HepG2 (cell line): ENCODE measurements around the gene CPHXL. TPM values are rescaled to one million over a fixed set of nuclear protein-coding genes. Genes with fewer than 3 reads are reported as not detected.
A peak's percentile ranks its signal among the peaks of the same experiment; 100 is the strongest.

Experiments used
- ATM ChIP-seq: fragments of 450-650 bp; IDR thresholded peaks from 2 replicates; pipeline ENCODE4 v1.7.1; 2017; ENCODE audit warnings: mild to moderate bottlenecking, borderline replicate concordance
- BHLHE40 ChIP-seq: IDR thresholded peaks from 2 replicates; pipeline ENCODE4 v1.6.1; 2011; ENCODE audit warnings: low read length, improper control_type of control experiment
- ELF1 ChIP-seq: sonication (generic); formaldehyde crosslinking; IDR thresholded peaks from 2 replicates; pipeline ENCODE4 v1.4.0; 2020; ENCODE audit warnings: missing genetic modification reagents
- FOSL2 ChIP-seq: sonication (generic); formaldehyde crosslinking; IDR thresholded peaks from 2 replicates; pipeline ENCODE4 v1.4.0; 2020; ENCODE audit warnings: missing genetic modification reagents
- FOXA3 ChIP-seq: IDR thresholded peaks from 2 replicates; pipeline ENCODE4 v1.6.1; 2016; ENCODE audit warnings: missing genetic modification reagents, missing compliant biosample characterization
- FOXJ3 ChIP-seq: sonication (generic); formaldehyde crosslinking; IDR thresholded peaks from 2 replicates; pipeline ENCODE4 v1.4.0; 2020; ENCODE audit warnings: missing genetic modification reagents, mild to moderate bottlenecking, borderline replicate concordance
- HNF1B ChIP-seq: sonication (generic); formaldehyde crosslinking; IDR thresholded peaks from 2 replicates; pipeline ENCODE4 v1.5.1; 2020; ENCODE audit warnings: mild to moderate bottlenecking, moderate library complexity, missing genetic modification reagents
- MYPOP ChIP-seq: sonication (generic); formaldehyde crosslinking; IDR thresholded peaks from 2 replicates; pipeline ENCODE4 v1.8.1; 2023; ENCODE audit warnings: mild to moderate bottlenecking, moderate library complexity, missing genetic modification reagents
- NFATC3 ChIP-seq: sonication (generic); formaldehyde crosslinking; IDR thresholded peaks from 2 replicates; pipeline ENCODE4 v1.5.1; 2020; ENCODE audit warnings: mild to moderate bottlenecking, missing genetic modification reagents
- NFE2L1 ChIP-seq: sonication (generic); formaldehyde crosslinking; IDR thresholded peaks from 2 replicates; pipeline ENCODE4 v1.4.0; 2020; ENCODE audit warnings: missing genetic modification reagents, mild to moderate bottlenecking, borderline replicate concordance
- NFYC ChIP-seq: IDR thresholded peaks from 2 replicates; pipeline ENCODE4 v1.6.1; 2016; ENCODE audit warnings: missing genetic modification reagents, missing compliant biosample characterization
- RFX5 ChIP-seq: IDR thresholded peaks from 2 replicates; pipeline ENCODE4 v1.6.1; 2011; ENCODE audit warnings: low read depth, low read length, improper control_type of control experiment
- SIX1 ChIP-seq: sonication (generic); formaldehyde crosslinking; IDR thresholded peaks from 2 replicates; pipeline ENCODE4 v1.4.0; 2020; ENCODE audit warnings: missing genetic modification reagents, borderline replicate concordance
- THAP11 ChIP-seq: IDR thresholded peaks from 2 replicates; pipeline ENCODE4 v1.6.1; 2016; ENCODE audit warnings: missing biosample characterization, missing genetic modification reagents
- ZKSCAN1 ChIP-seq: fragments of 150-350 bp; IDR thresholded peaks from 2 replicates; pipeline ENCODE4 v1.6.1; 2014; ENCODE audit warnings: low read length
- ZNF275 ChIP-seq: sonication (generic); formaldehyde crosslinking; IDR thresholded peaks from 2 replicates; pipeline ENCODE4 v1.8.0; 2022; ENCODE audit warnings: missing genetic modification reagents, mild to moderate bottlenecking, inconsistent platforms, borderline replicate concordance
- polyA plus RNA-seq, 8 experiments: library from polyadenylated mRNA; depleted of rRNA in 3 of 8; stranded (reverse) in 7 of 8; unstranded in 1 of 8; fragments of >200 nt; fragmentation: Illumina TruSeq in 4 of 8; extraction: Trizol in 4 of 8; gene quantifications; 2 replicates each; pipeline versions ENCODE4 v1.2.1 to v1.2.3, GENCODE V29; 2011 to 2016; ENCODE audit warnings: low read depth in 4 of 8, missing spikeins in 1 of 8, mixed read lengths in 1 of 8; ENCODE audit not compliant: insufficient read depth in 1 of 8
- total RNA-seq, 5 experiments: library from RNA; depleted of rRNA; stranded (reverse); fragments of >200 nt; fragmentation: Illumina TruSeq; extraction: Trizol; gene quantifications; 2 replicates each; pipeline ENCODE4 v1.2.3, GENCODE V29; 2016; ENCODE audit warnings: low read depth in 1 of 5
- TF ChIP-seq, protein P1 (sequence below): IDR thresholded peaks from 2 replicates; pipeline ENCODE4 v1.6.1; 2012; ENCODE audit warnings: low read depth, low read length, improper control_type of control experiment
- TF ChIP-seq, protein P2 (sequence below): sonication (generic); formaldehyde crosslinking; IDR thresholded peaks from 2 replicates; pipeline ENCODE4 v1.5.1; 2020; ENCODE audit warnings: mild to moderate bottlenecking, missing genetic modification reagents, moderate library complexity
- TF ChIP-seq, protein P3 (sequence below), 2 experiments: fragments of 450-650 bp in 1 of 2; sonication (generic) in 1 of 2; formaldehyde crosslinking; IDR thresholded peaks; 2 replicates each; pipeline versions ENCODE4 v1.5.0 to v1.8.0; 2020 to 2022; ENCODE audit warnings: mild to moderate bottlenecking in 1 of 2, missing genetic modification reagents in 1 of 2

CPHXL gene
- total and polyA plus RNA-seq, 2 of the 13 experiments (the other 11 are each of a cell fraction or from before 2014, with no cell fraction given): not detected

DNA sequence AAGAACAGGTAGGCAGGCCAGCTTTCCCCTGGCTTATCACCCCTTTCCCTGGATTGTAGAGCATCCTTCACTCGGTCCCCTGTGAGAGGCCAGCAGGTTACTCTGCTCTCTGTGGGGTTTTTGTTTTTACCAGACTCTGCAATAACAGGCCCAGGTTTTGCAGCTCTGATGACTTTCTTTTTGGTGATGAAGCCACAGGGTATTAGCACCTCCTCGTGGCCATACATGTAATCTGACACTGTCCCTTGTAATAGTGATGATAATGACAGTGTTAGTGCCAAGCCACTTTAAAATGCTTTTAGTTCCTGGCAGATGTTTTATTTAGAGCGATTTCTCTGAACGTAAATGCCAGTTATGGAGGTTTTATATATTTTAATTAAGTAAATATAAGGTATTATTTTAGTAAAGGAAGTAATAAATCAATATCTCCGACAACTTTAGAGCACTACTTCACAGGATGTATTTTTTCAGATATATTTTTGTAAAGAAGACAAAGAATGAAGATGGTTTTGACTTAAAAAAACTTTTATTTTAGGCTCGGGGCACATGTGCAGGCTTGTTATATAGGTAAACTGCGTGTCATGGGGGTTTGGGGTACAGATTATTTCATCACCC lies 38.0 kb upstream of the CPHXL start (continued):
- TF ChIP-seq, protein P1, sequence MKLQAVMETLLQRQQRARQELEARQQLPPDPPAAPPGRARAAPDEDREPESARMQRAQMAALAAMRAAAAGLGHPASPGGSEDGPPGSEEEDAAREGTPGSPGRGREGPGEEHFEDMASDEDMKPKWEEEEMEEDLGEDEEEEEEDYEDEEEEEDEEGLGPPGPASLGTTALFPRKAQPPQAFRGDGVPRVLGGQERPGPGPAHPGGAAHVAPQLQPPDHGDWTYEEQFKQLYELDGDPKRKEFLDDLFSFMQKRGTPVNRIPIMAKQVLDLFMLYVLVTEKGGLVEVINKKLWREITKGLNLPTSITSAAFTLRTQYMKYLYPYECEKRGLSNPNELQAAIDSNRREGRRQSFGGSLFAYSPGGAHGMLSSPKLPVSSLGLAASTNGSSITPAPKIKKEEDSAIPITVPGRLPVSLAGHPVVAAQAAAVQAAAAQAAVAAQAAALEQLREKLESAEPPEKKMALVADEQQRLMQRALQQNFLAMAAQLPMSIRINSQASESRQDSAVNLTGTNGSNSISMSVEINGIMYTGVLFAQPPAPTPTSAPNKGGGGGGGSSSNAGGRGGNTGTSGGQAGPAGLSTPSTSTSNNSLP: peak; percentile 72
- TF ChIP-seq, protein P2, sequence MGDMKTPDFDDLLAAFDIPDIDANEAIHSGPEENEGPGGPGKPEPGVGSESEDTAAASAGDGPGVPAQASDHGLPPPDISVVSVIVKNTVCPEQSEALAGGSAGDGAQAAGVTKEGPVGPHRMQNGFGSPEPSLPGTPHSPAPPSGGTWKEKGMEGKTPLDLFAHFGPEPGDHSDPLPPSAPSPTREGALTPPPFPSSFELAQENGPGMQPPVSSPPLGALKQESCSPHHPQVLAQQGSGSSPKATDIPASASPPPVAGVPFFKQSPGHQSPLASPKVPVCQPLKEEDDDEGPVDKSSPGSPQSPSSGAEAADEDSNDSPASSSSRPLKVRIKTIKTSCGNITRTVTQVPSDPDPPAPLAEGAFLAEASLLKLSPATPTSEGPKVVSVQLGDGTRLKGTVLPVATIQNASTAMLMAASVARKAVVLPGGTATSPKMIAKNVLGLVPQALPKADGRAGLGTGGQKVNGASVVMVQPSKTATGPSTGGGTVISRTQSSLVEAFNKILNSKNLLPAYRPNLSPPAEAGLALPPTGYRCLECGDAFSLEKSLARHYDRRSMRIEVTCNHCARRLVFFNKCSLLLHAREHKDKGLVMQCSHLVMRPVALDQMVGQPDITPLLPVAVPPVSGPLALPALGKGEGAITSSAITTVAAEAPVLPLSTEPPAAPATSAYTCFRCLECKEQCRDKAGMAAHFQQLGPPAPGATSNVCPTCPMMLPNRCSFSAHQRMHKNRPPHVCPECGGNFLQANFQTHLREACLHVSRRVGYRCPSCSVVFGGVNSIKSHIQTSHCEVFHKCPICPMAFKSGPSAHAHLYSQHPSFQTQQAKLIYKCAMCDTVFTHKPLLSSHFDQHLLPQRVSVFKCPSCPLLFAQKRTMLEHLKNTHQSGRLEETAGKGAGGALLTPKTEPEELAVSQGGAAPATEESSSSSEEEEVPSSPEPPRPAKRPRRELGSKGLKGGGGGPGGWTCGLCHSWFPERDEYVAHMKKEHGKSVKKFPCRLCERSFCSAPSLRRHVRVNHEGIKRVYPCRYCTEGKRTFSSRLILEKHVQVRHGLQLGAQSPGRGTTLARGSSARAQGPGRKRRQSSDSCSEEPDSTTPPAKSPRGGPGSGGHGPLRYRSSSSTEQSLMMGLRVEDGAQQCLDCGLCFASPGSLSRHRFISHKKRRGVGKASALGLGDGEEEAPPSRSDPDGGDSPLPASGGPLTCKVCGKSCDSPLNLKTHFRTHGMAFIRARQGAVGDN (CRISPR knock-in tag): no peak
- TF ChIP-seq, protein P3, sequence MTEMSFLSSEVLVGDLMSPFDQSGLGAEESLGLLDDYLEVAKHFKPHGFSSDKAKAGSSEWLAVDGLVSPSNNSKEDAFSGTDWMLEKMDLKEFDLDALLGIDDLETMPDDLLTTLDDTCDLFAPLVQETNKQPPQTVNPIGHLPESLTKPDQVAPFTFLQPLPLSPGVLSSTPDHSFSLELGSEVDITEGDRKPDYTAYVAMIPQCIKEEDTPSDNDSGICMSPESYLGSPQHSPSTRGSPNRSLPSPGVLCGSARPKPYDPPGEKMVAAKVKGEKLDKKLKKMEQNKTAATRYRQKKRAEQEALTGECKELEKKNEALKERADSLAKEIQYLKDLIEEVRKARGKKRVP (CRISPR knock-in tag; IDR thresholded peaks at IDR 0.05): 0 out of 4 replicates have a peak, but pooled peaks of 1 of the 2 experiments have one; percentile 15
- 0 out of 2 replicates have a peak, but pooled peaks have one; percentile 19 for TF ChIP-seq HNF1B
- TF ChIP-seq FOXA3 (CRISPR knock-in tag): peak; percentile 12; the same call in 1 of the 2 replicates
- peak; percentile 87; the same call in 1 of the 2 replicates for TF ChIP-seq SIX1
- TF ChIP-seq ZKSCAN1: no peak
- TF ChIP-seq ZNF275 (CRISPR knock-in tag): no peak
- TF ChIP-seq NFATC3: no peak
- TF ChIP-seq NFYC: no peak
- peak; percentile 34; the same call in 1 of the 2 replicates for TF ChIP-seq FOXJ3
- peak; percentile 21; the same call in 1 of the 2 replicates for TF ChIP-seq RFX5
- TF ChIP-seq ELF1: no peak
- no peak for TF ChIP-seq NFE2L1
- no peak for TF ChIP-seq BHLHE40
- TF ChIP-seq ATM: no peak
- TF ChIP-seq FOSL2: 0 out of 2 replicates have a peak, but pooled peaks have one; percentile 29
- TF ChIP-seq MYPOP (CRISPR knock-in tag): no peak
- TF ChIP-seq THAP11 (CRISPR knock-in tag): peak; percentile 70
